ENCODE data around the gene ADORA1.

DNA sequence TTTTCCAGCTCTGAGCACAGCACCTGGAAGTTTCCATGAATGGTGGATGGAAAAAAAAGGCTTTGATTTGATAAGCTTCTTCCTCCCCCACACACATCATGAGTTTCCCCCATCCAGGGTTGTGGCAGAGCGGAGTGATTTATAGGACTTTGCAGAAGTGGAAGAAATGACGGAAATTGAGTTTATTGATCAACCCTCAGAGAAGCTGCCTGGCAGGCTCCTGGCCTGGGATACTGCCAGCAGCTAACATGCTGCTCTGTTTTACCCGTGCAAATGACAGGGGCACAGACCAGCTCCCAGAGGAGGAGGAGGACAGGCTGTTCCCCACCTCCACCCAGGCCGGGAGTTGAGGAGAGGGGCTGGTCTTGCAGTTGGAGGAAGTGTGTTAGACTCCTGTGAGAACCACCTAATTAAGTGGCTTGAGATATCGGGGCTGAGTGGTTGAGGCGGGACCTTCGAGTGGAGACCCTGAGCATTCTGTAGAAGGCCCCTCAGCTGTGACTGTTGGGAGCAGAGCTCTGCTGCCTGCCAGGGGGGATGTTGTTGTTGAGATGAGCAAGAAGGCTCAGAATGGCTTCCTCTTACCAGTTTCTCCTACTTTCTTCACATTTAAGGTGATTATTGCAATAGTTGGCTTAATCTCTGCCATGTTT is 21.8 kb downstream of the ADORA1 start:
- TF ChIP-seq RAD21 (IDR thresholded peaks at IDR 0.05; ENCODE audit: low read length) (no peak), MXI1 (IDR thresholded peaks at IDR 0.05; ENCODE audit: borderline replicate concordance, low read depth, low read length) (no peak), FOS (IDR thresholded peaks at IDR 0.05; ENCODE audit: low read depth, low read length) (no peak), POLR2A (IDR thresholded peaks at IDR 0.05; ENCODE audit: low read depth, low read length) (no peak), SMC3 (IDR thresholded peaks at IDR 0.05; ENCODE audit: low read depth, low read length) (no peak), CEBPB (IDR thresholded peaks at IDR 0.05; ENCODE audit: low read depth, low read length) (no peak), MAFK (IDR thresholded peaks at IDR 0.05; ENCODE audit: low read depth, low read length) (no peak)
- TF ChIP-seq, protein P1, sequence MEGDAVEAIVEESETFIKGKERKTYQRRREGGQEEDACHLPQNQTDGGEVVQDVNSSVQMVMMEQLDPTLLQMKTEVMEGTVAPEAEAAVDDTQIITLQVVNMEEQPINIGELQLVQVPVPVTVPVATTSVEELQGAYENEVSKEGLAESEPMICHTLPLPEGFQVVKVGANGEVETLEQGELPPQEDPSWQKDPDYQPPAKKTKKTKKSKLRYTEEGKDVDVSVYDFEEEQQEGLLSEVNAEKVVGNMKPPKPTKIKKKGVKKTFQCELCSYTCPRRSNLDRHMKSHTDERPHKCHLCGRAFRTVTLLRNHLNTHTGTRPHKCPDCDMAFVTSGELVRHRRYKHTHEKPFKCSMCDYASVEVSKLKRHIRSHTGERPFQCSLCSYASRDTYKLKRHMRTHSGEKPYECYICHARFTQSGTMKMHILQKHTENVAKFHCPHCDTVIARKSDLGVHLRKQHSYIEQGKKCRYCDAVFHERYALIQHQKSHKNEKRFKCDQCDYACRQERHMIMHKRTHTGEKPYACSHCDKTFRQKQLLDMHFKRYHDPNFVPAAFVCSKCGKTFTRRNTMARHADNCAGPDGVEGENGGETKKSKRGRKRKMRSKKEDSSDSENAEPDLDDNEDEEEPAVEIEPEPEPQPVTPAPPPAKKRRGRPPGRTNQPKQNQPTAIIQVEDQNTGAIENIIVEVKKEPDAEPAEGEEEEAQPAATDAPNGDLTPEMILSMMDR (conservative IDR thresholded peaks at IDR 0.05; ENCODE audit: low read depth, low read length) = no peak
- TF ChIP-seq, protein P2, sequence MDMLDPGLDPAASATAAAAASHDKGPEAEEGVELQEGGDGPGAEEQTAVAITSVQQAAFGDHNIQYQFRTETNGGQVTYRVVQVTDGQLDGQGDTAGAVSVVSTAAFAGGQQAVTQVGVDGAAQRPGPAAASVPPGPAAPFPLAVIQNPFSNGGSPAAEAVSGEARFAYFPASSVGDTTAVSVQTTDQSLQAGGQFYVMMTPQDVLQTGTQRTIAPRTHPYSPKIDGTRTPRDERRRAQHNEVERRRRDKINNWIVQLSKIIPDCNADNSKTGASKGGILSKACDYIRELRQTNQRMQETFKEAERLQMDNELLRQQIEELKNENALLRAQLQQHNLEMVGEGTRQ (IDR thresholded peaks at IDR 0.05; ENCODE audit: low read depth, low read length) = no peak

Data from IMR-90 (cell line).